HG03095 (cell line): ENCODE results near the gene AAMP.

Experiments used
- ATAC-seq: cut with Tn5 transposase; IDR thresholded peaks from one replicate; pipeline ENCODE4 v1.9.1; 2021; ENCODE audit warnings: moderate library complexity; ENCODE audit not compliant: unreplicated experiment

Gene AAMP

GRCh38 chr2:218295029-218295428, 25.1 kb upstream of the AAMP start:
- no peak for ATAC-seq

- ATAC-seq: no peak
These were observed 24.6 kb upstream of the AAMP start for GRCh38 chr2:218294430-218295022.

- no peak for ATAC-seq
These were observed 23.9 kb upstream of the AAMP start for GRCh38 chr2:218293715-218294429.

GRCh38 chr2:218292048-218293014, 22.4 kb upstream of the AAMP start, which contains the start of gene TMBIM1:
Gene TMBIM1, minus strand, starts transcription at chr2:218292503. Its CDS starts 10,362 bp downstream, at chr2:218282141.
- peak; percentile 57 for ATAC-seq

GRCh38 chr2:218291318-218292047, 21.5 kb upstream of the AAMP start:
- no peak for ATAC-seq

GRCh38 chr2:218290316-218291261, 20.7 kb upstream of the AAMP start:
- ATAC-seq: peak; percentile 52

GRCh38 chr2:218289639-218290315, 19.8 kb upstream of the AAMP start:
- no peak for ATAC-seq

GRCh38 chr2:218286570-218287459, 16.9 kb upstream of the AAMP start:
- peak; percentile 66 for ATAC-seq

- no peak for ATAC-seq
These were observed 15.7 kb upstream of the AAMP start for GRCh38 chr2:218285604-218286003.

GRCh38 chr2:218284106-218284811, 14.3 kb upstream of the AAMP start:
- ATAC-seq: peak; percentile 41

- no peak for ATAC-seq
These were observed 12.4 kb upstream of the AAMP start for GRCh38 chr2:218282173-218282991.

- no peak for ATAC-seq
These were observed 11.5 kb upstream of the AAMP start for GRCh38 chr2:218281449-218281848.

- ATAC-seq: no peak
These were observed 10.4 kb upstream of the AAMP start for GRCh38 chr2:218280260-218280870.

- ATAC-seq: no peak
These were observed 8.8 kb upstream of the AAMP start for GRCh38 chr2:218278531-218279360.

- no peak for ATAC-seq
These were observed 8.0 kb upstream of the AAMP start for GRCh38 chr2:218277921-218278320.
